Body of pancreas (tissue), 4 donors: ENCODE data around the gene KRTDAP.

Experiments
- CTCF ChIP-seq, 7 experiments: fragments of 450-650 bp in 4 of 7; fragments of 200-600 bp in 3 of 7; sonication (generic) in 3 of 7; IDR thresholded peaks; one replicate each; pipeline ENCODE4 v1.5.1; 2016 to 2019; ENCODE audit warnings: antibody characterized with exemption in 7 of 7
- POLR2A ChIP-seq, 3 donors: fragments of 450-650 bp; IDR thresholded peaks; one replicate each; pipeline ENCODE4 v1.6.1; 2016; ENCODE audit warnings: antibody characterized with exemption in 3 of 3, mild to moderate bottlenecking in 2 of 3

- TF ChIP-seq CTCF (IDR thresholded peaks at IDR 0.05) (no peak), POLR2A (IDR thresholded peaks at IDR 0.05) (no peak)
Observed at GRCh38 chr19:35471946-35472345, 18.3 kb downstream of the KRTDAP start.
